Activated T-helper 2 cell treated with anti-CD3 and anti-CD28 coated beads, Interferon-gamma antibody, Interleukin-2, Interleukin-4, amounts not matched to agents 10 μg/mL and 5 μg/mL and 100 μg/mL, durations not matched to agents 14 hours and 24 hours and 36 hours (primary cell): ENCODE results near the gene AHCYL1. TPM values are rescaled to one million over a fixed set of nuclear protein-coding genes. Genes with fewer than 3 reads are reported as not detected.

Experiments used
- DNase-seq: peaks from one replicate; pipeline ENCODE4 v3.0.0; 2021; ENCODE audit warnings: low spot score
- H3K27ac Mint-ChIP-seq: one replicate; pipeline ENCODE4 v1.8.0; 2021; ENCODE audit warnings: mixed read lengths
- H3K27me3 Mint-ChIP-seq: one replicate; pipeline ENCODE4 v1.8.0; 2021; ENCODE audit warnings: low read depth, mixed read lengths
- H3K36me3 Mint-ChIP-seq: one replicate; pipeline ENCODE4 v1.8.0; 2021; ENCODE audit warnings: low read depth, mixed read lengths
- H3K4me1 Mint-ChIP-seq: one replicate; pipeline ENCODE4 v1.8.0; 2021; ENCODE audit warnings: low read depth, mixed read lengths
- H3K4me3 Mint-ChIP-seq: one replicate; pipeline ENCODE4 v1.8.0; 2021; ENCODE audit warnings: low read depth, mild to moderate bottlenecking, moderate library complexity, mixed read lengths
- H3K9me3 Mint-ChIP-seq: one replicate; pipeline ENCODE4 v1.8.0; 2021; ENCODE audit warnings: mixed read lengths
- intact Hi-C: fragments of 100-400 bp; cut with micrococcal nuclease; formaldehyde crosslinking; loops from one replicate; pipeline ENCODE4 v1.15.1; 2023
- total RNA-seq: library from RNA; stranded (reverse); gene quantifications from 2 replicates; pipeline ENCODE4 v1.2.3, GENCODE V29; 2022

Gene AHCYL1
- total RNA-seq, 1 donor from 2014 or later, result 85.8 TPM

- Mint-ChIP-seq H3K9me3 (no peaks in the 10 kb centered on the region), H3K4me3 (no peak overlapping the region), H3K27ac (no peak overlapping the region), H3K36me3 (no peaks in the 10 kb centered on the region), H3K4me1 (peaks cover 8% of the 10 kb centered on the region), H3K27me3 (peaks cover 1% of the 10 kb centered on the region)
- no peak for DNase-seq
- intact Hi-C loops, result no loop called here
These were observed 5.0 kb upstream of the AHCYL1 start for GRCh38 chr1:109979489-109980091.

DNA sequence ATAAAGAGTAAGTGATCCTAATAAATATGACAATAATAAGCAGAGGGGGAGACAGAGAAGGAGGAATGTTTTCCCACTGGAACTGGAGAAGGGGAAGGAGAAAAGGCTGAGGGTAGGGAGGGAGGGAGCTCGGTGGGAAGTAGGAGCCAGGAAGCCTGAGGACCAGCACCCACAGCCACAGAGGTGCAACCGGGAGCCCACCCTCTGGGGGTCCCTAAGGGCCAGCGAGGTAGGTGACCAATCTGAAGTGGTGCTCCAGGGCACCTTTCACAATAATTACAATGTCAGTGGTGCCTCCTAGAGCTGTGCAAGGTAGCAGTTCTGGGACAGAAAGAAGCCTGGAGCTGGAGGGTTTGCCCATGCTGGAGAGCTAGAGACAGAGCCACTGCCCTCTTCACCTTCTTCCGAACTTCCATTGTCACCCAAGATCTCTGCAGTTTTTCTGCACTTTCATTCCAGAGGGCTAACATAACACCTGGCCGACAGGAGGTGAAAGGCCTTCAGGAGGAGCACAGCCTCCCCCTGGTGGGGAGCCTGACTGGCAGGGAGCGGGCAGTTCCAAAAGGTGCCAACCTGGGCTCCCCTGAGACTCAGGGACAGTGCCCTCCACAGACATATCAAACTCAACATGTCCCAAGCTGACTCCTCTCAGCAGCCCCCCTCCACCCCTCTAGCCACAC is 4.1 kb upstream of the AHCYL1 start:
- Mint-ChIP-seq H3K9me3 (no peaks in the 10 kb centered on the region), H3K27ac (no peak overlapping the region), H3K4me3 (no peak overlapping the region), H3K36me3 (peaks cover 2% of the 10 kb centered on the region), H3K4me1 (peaks cover 9% of the 10 kb centered on the region), H3K27me3 (peaks cover 1% of the 10 kb centered on the region)
- DNase-seq, result no peak
- intact Hi-C loops, result no loop called here

GRCh38 chr1:109981004-109981335 is 3.6 kb upstream of the AHCYL1 start:
- no peak overlapping the region for H3K27ac Mint-ChIP-seq
- intact Hi-C loops, result no loop called here

GRCh38 chr1:109983380-109984189 is 980 bp upstream of the AHCYL1 start:
- intact Hi-C loops, result loop anchor here (1.0 kb wide), 5 partner anchors 73 to 435 kb away; partner anchors contain the start of genes CSF1 and GNAI3
- DNase-seq, result no peak
- Mint-ChIP-seq H3K27me3 (peaks cover 1% of the 10 kb centered on the region), H3K36me3 (peaks cover 26% of the 10 kb centered on the region), H3K4me3 (no peak overlapping the region), H3K4me1 (peaks cover 38% of the 10 kb centered on the region), H3K9me3 (no peaks in the 10 kb centered on the region), H3K27ac (peak overlapping the region; percentile 97)

More at GRCh38 chr1:109981004-109981335, 3.6 kb upstream of the AHCYL1 start:
- Mint-ChIP-seq H3K4me3 (no peak overlapping the region), H3K27me3 (peaks cover 1% of the 10 kb centered on the region), H3K36me3 (peaks cover 7% of the 10 kb centered on the region), H3K4me1 (peaks cover 14% of the 10 kb centered on the region), H3K9me3 (no peaks in the 10 kb centered on the region)
- DNase-seq, result no peak

DNA sequence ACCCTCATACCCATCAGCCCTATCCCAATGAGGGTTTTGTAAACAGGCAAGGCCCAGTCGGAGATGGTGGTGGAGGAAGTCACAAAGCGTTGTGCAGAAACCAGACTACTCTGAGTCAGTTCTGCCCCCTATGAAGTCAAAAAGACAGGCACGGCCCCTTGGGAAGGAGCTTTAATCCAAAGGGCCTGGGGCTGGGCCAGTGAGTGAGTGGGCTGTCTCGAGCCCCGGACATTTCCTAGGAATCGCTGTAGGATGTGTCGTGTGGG is 442 bp upstream of the AHCYL1 start:
- Mint-ChIP-seq H3K27ac (peak overlapping the region; percentile 97), H3K4me3 (peak overlapping the region; percentile 97), H3K27me3 (no peaks in the 10 kb centered on the region), H3K4me1 (peaks cover 42% of the 10 kb centered on the region), H3K36me3 (peaks cover 26% of the 10 kb centered on the region), H3K9me3 (no peaks in the 10 kb centered on the region)
- DNase-seq, result no peak
- intact Hi-C loops, result loop anchor here (1.0 kb wide), 5 partner anchors 74 to 436 kb away; partner anchors contain the start of genes CSF1 and GNAI3

DNA sequence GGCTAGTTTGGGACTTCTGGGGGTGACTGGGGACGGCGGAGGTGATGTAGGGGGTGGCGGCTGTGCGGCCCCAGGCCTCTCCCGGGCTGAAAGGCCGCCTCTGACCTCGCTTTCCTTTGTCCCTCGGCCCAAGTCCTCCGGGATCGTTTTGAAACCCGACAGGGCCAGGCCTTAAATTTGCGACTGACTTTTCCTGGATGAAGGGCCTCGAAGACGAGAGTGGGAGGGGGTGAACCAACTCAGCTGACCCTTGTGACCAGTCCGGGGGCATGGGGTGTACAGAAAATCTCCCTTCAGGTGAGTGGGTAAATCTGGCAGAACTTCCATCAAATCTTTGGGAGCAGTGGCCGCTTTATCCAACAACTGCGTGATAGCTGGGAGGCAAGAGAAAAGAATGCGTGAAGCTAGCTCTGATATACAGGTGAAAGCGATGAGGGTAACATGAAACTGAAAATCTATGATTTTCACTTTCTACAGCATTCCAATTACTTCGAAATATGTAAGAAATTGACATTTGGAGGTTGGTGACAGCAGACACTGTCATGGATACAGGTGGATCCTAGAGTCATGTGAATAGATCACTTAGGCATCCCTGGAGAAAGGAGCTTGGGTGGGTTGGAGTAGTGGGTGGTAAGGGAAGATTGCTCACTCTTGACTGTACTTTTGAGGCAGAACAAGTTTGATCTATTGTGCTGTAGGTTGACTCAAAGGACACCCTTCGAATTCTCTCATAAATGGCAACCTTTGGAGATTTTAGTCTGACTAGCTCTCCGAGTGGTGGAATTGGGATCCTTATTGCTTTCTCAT is 885 bp downstream of the AHCYL1 start:
- intact Hi-C loops, result no loop called here
- no peak for DNase-seq
- Mint-ChIP-seq H3K27ac (peak overlapping the region; percentile 87), H3K27me3 (no peaks in the 10 kb centered on the region), H3K4me1 (peaks cover 48% of the 10 kb centered on the region), H3K9me3 (no peaks in the 10 kb centered on the region), H3K36me3 (peaks cover 32% of the 10 kb centered on the region), H3K4me3 (peak overlapping the region; percentile 97)

DNA sequence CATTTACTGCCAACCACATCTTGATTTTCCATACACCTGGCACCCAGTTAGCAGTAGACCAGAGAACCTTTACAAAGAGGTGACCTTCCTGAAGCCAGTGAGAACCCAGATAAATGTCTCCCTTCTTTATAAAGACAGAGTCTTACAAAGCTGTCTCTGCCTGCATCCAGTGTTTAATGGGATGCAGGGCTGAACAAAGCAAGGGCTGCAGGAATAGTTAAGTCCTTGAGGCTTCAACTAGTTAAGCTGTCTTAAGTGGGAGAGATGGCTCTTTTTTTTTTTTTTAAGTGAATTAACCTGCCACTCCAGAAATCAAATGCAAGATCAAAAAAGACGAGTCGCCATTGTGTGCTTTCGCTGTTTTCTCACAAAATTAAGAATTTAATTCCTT is 1.5 kb downstream of the AHCYL1 start:
- peak overlapping the region; percentile 87 for H3K27ac Mint-ChIP-seq
- peak overlapping the region; percentile 97 for H3K4me3 Mint-ChIP-seq
- no peaks in the 10 kb centered on the region for H3K9me3 Mint-ChIP-seq
- no peak for DNase-seq
- H3K27me3 Mint-ChIP-seq, result no peaks in the 10 kb centered on the region
- intact Hi-C loops, result no loop called here
- H3K4me1 Mint-ChIP-seq, result peaks cover 51% of the 10 kb centered on the region
- peaks cover 35% of the 10 kb centered on the region for H3K36me3 Mint-ChIP-seq

DNA sequence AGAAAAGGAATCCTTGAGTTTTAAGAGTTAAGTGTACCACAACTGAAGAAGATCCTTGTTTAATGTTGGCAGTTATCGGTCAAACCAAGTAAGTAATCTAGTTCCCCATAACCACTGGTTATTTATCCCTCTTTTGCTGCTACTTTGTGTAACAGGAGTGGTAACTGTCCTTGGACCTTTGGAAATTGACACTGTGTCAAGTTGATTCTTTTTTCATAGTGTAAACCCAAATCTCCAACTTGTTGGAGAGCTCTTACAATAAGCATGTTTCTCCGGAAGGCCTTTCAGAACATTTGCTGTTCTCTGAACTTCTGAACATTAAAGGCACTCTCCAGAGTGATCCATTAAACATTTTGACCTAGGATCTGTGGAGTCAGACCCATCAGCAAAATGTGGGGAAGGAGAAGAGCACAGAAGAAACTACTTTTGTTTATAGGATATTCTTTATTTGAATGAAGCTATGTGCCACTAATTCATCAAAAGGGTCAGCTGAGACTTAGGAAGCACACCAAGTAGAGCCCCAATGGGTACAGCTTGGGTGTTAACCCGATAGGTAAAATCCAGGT is 3.9 kb downstream of the AHCYL1 start:
- DNase-seq, result no peak
- Mint-ChIP-seq H3K4me3 (no peak overlapping the region), H3K36me3 (peaks cover 39% of the 10 kb centered on the region), H3K27me3 (no peaks in the 10 kb centered on the region), H3K27ac (no peak overlapping the region), H3K9me3 (no peaks in the 10 kb centered on the region), H3K4me1 (peaks cover 55% of the 10 kb centered on the region)
- intact Hi-C loops, result no loop called here

DNA sequence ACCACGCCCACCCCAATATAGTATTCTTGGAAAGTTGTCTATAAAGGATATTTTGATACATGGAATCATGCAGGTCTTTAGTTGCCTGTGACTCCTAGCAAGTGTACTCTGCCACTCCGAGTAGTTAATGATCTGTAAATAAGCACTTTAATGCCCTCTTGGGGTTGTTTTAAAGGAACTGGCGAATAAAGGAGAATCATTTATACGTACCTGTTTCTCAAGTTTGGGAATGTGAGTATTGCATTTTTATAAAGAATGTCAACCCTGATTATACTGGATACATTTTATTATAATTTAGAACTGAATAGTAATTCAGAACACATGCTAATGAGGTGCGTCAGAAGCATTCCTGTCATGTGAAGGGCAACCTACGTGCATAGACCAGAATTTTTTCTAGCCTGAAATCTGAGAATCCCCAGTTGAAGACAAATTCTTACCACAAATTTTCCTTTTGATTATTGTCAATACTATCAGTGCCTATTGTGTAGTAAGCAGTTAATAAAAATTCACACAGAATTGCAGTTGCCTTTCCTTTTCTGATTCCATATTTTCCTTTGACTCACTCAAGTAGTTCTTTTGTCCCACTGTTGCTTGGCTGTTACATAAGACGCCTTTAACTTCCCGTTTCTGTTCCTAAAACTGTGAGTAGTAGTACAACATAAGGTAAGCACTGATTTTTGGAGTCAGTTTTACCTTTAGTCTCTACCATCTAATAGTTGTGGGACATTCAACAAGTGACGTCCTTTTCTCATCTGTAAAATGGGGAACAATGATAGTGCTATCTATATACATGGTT is 5.1 kb downstream of the AHCYL1 start:
- Mint-ChIP-seq H3K27me3 (no peaks in the 10 kb centered on the region), H3K36me3 (peaks cover 39% of the 10 kb centered on the region), H3K9me3 (no peaks in the 10 kb centered on the region), H3K4me3 (no peak overlapping the region), H3K27ac (no peak overlapping the region), H3K4me1 (peaks cover 55% of the 10 kb centered on the region)
- no peak for DNase-seq
- intact Hi-C loops, result no loop called here

GRCh38 chr1:109990302-109990653 is 5.7 kb downstream of the AHCYL1 start:
- Mint-ChIP-seq H3K4me1 (peaks cover 55% of the 10 kb centered on the region), H3K9me3 (no peaks in the 10 kb centered on the region), H3K4me3 (no peak overlapping the region), H3K36me3 (peaks cover 39% of the 10 kb centered on the region), H3K27ac (no peak overlapping the region), H3K27me3 (no peaks in the 10 kb centered on the region)
- no peak for DNase-seq
- intact Hi-C loops, result no loop called here

DNA sequence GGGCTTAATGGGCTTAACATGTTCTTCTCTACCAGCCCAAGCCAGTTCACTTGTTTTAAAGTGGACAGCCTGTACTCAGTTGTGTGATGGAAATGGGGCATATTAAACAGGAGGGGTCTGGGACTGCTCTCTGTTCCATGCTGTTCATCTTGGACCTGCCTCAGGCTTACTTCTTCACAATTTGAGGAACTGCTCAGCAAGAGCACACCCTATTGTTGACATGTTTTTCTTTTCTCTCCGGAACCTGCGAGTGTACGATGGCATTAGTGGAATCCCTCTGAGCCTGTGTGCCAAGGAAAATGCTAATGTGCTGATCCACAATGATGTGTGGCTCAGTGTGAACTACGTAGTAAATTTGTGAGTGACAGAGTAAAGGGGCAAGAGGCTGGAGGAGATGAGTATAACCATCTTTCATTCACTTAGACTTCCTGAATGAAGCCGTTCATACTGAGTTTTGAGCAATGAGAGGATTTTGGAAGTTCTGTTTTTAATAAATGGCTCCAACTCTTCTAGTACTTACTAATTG is 6.9 kb downstream of the AHCYL1 start:
- DNase-seq, result no peak
- peaks cover 49% of the 10 kb centered on the region for H3K4me1 Mint-ChIP-seq
- no peaks in the 10 kb centered on the region for H3K27me3 Mint-ChIP-seq
- no peak overlapping the region for H3K4me3 Mint-ChIP-seq
- H3K27ac Mint-ChIP-seq, result no peak overlapping the region
- no peaks in the 10 kb centered on the region for H3K9me3 Mint-ChIP-seq
- peaks cover 37% of the 10 kb centered on the region for H3K36me3 Mint-ChIP-seq
- intact Hi-C loops, result no loop called here

- H3K27ac Mint-ChIP-seq, result no peak overlapping the region
- intact Hi-C loops, result no loop called here
- H3K27me3 Mint-ChIP-seq, result no peaks in the 10 kb centered on the region
- no peaks in the 10 kb centered on the region for H3K9me3 Mint-ChIP-seq
- peaks cover 24% of the 10 kb centered on the region for H3K36me3 Mint-ChIP-seq
- H3K4me3 Mint-ChIP-seq, result no peak overlapping the region
- peaks cover 34% of the 10 kb centered on the region for H3K4me1 Mint-ChIP-seq
- no peak for DNase-seq
These were observed 9.3 kb downstream of the AHCYL1 start for GRCh38 chr1:109993885-109994284.
